Measurements from ENCODE around the gene DDIT4. TPM values are rescaled to one million over a fixed set of nuclear protein-coding genes. Genes with fewer than 3 reads are reported as not detected.

DDIT4 gene
- total and polyA plus RNA-seq, 9 of the 15 experiments (the other 6 are each of a cell fraction or from before 2014, with no cell fraction given): 8.2 to 675 (median 159) TPM

DNA sequence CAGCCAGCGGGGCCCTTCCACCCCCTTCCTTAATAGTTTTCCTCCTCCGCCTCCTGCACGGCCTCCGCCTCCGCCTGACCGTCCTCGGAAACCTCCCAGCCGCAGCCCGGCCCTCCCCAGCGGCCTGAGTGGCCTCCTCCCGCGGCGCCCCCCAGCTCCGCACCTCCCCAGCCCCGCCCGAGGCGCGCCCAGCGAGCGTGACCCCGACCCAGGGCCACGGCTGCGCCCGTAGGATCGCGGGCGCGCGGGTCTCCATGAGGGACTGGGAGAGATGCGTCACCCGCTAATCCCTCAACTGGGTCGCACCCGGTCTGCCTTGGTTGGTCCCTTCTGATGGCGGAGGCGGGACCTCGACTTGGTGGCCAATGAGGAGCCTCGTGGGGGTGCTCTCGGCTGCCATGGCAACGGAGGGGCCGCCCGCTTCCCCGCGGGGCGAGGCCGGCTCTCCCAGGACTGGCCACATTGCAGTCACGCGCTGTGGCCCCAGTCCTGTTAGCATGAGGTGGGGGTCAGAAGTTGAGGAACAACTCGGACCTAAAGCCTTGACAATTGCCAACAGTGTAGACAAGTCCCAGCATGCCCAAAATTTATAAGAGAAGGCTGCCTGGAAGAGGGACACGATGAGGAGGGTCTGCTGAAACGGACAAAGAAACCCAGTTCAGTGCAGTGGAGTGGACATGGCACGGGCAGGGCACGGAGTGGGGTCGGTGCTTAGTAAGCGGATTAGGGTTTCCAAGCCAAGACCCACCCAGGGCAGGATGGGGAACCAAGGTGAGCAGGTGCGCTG, 24.3 kb downstream of the DDIT4 start (continued):
- TF ChIP-seq, protein P1, sequence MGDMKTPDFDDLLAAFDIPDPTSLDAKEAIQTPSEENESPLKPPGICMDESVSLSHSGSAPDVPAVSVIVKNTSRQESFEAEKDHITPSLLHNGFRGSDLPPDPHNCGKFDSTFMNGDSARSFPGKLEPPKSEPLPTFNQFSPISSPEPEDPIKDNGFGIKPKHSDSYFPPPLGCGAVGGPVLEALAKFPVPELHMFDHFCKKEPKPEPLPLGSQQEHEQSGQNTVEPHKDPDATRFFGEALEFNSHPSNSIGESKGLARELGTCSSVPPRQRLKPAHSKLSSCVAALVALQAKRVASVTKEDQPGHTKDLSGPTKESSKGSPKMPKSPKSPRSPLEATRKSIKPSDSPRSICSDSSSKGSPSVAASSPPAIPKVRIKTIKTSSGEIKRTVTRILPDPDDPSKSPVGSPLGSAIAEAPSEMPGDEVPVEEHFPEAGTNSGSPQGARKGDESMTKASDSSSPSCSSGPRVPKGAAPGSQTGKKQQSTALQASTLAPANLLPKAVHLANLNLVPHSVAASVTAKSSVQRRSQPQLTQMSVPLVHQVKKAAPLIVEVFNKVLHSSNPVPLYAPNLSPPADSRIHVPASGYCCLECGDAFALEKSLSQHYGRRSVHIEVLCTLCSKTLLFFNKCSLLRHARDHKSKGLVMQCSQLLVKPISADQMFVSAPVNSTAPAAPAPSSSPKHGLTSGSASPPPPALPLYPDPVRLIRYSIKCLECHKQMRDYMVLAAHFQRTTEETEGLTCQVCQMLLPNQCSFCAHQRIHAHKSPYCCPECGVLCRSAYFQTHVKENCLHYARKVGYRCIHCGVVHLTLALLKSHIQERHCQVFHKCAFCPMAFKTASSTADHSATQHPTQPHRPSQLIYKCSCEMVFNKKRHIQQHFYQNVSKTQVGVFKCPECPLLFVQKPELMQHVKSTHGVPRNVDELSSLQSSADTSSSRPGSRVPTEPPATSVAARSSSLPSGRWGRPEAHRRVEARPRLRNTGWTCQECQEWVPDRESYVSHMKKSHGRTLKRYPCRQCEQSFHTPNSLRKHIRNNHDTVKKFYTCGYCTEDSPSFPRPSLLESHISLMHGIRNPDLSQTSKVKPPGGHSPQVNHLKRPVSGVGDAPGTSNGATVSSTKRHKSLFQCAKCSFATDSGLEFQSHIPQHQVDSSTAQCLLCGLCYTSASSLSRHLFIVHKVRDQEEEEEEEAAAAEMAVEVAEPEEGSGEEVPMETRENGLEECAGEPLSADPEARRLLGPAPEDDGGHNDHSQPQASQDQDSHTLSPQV (IDR thresholded peaks at IDR 0.05): peak; percentile 99
- TF ChIP-seq CBX2 (IDR thresholded peaks at IDR 0.05; ENCODE audit: insufficient read depth, low read length, poor library complexity, severe bottlenecking): no peak
- peak; percentile 91 for TF ChIP-seq MYC (IDR thresholded peaks at IDR 0.05; ENCODE audit: low read depth, low read length)
- peak; percentile 93 for TF ChIP-seq MYC (CRISPR knock-in tag; IDR thresholded peaks at IDR 0.05; ENCODE audit: borderline replicate concordance, low read depth)
- peak; percentile 25 to 39; a peak in 1 of 4 replicates for TF ChIP-seq FOXK2 (conservative IDR thresholded peaks at IDR 0.05 in 1 of 2, IDR thresholded peaks at IDR 0.05 in 1 of 2; ENCODE audit: low read depth in 2 of 2)
- peak; percentile 89 for TF ChIP-seq ERF (CRISPR knock-in tag; IDR thresholded peaks at IDR 0.05)
- no peak; the same call in 1 of the 2 replicates for TF ChIP-seq FOXM1 (IDR thresholded peaks at IDR 0.05; ENCODE audit: low read depth)
- 0 out of 2 replicates have a peak, but pooled peaks have one; percentile 47 for TF ChIP-seq FOXM1 (CRISPR knock-in tag; IDR thresholded peaks at IDR 0.05; ENCODE audit: low read depth)
- peak in 1 of 2 experiments; percentile 69; a peak in 2 of 4 replicates for TF ChIP-seq ARNT (IDR thresholded peaks at IDR 0.05)
- no peak; the same call in none of the 2 replicates for TF ChIP-seq GABPA (tag; conservative IDR thresholded peaks at IDR 0.05; ENCODE audit: low read depth)
- no peak for TF ChIP-seq ZNF507 (tag; conservative IDR thresholded peaks at IDR 0.05)
- peak; percentile 86; the same call in 1 of the 2 replicates for TF ChIP-seq SREBF1 (IDR thresholded peaks at IDR 0.05; ENCODE audit: borderline replicate concordance, low read depth, low read length)
- peak; percentile 78 for TF ChIP-seq ZNF445 (CRISPR knock-in tag; IDR thresholded peaks at IDR 0.05; ENCODE audit: low read depth)
- no peak for TF ChIP-seq PCBP2 (IDR thresholded peaks at IDR 0.05; ENCODE audit: low read depth, low read length, poor library complexity, severe bottlenecking)
- TF ChIP-seq TGIF2 (CRISPR knock-in tag; IDR thresholded peaks at IDR 0.05): no peak
- peak; percentile 60; the same call in 1 of the 2 replicates for TF ChIP-seq SMARCA4 (IDR thresholded peaks at IDR 0.05)
- no peak for TF ChIP-seq SETDB1 (IDR thresholded peaks at IDR 0.05; ENCODE audit: low read length)
- no peak for TF ChIP-seq MAFK (IDR thresholded peaks at IDR 0.05; ENCODE audit: low read length)
- TF ChIP-seq NUFIP1 (IDR thresholded peaks at IDR 0.05; ENCODE audit: partially characterized antibody): peak; percentile 65
- peak; percentile 83 for TF ChIP-seq CREM (IDR thresholded peaks at IDR 0.05; ENCODE audit: low read depth)
- no peak; the same call in 1 of the 2 replicates for TF ChIP-seq ZNF57 (CRISPR knock-in tag; IDR thresholded peaks at IDR 0.05)
- TF ChIP-seq, protein P2, sequence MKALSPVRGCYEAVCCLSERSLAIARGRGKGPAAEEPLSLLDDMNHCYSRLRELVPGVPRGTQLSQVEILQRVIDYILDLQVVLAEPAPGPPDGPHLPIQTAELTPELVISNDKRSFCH (CRISPR knock-in tag; IDR thresholded peaks at IDR 0.05): no peak
- TF ChIP-seq, protein P2 (tag; IDR thresholded peaks at IDR 0.05): peak; percentile 94
- TF ChIP-seq SNIP1 (IDR thresholded peaks at IDR 0.05; ENCODE audit: low read depth): no peak
- TF ChIP-seq TCF7 (IDR thresholded peaks at IDR 0.05; ENCODE audit: borderline replicate concordance): no peak
- no peak for TF ChIP-seq XRCC3 (IDR thresholded peaks at IDR 0.05)
- TF ChIP-seq RBM39 (optimal IDR thresholded peaks at IDR 0.05; ENCODE audit: low read depth, low read length): no peak
